GM13977 (cell line): ENCODE measurements around the gene TGFB3.

ENCODE experiments used
- DNase-seq: peaks from one replicate; pipeline ENCODE4 v3.0.0; 2012; ENCODE audit warnings: low spot score
- CTCF ChIP-seq: IDR thresholded peaks from 2 replicates; pipeline ENCODE4 v1.5.1; 2012; ENCODE audit warnings: mild to moderate bottlenecking, control low read depth; ENCODE audit not compliant: insufficient read depth; ENCODE audit errors: extremely low read depth, missing control alignments
- in situ Hi-C: fragments of 300-500 bp; cut with MboI; formaldehyde crosslinking; loops from one replicate; pipeline ENCODE4 v1.12.0; 2022; ENCODE audit warnings: low sequenced_read_pairs, low pct_unique_long_range_greater_than_20kb, mixed read lengths, inconsistent platforms; ENCODE audit not compliant: unreplicated experiment

Gene TGFB3

GRCh38 chr14:75946785-75947184 is 35.0 kb downstream of the TGFB3 start:
- no peak for TF ChIP-seq CTCF
- in situ Hi-C loops: no loop called here
- no peak for DNase-seq

GRCh38 chr14:75944607-75945241 is 37.1 kb downstream of the TGFB3 start:
- in situ Hi-C loops: no loop called here
- DNase-seq: no peak
- no peak for TF ChIP-seq CTCF

- no peak for TF ChIP-seq CTCF
- DNase-seq: no peak
Observed at GRCh38 chr14:75941030-75941429, 40.8 kb downstream of the TGFB3 start.

GRCh38 chr14:75939200-75939599 is 42.6 kb downstream of the TGFB3 start:
- TF ChIP-seq CTCF: no peak
- in situ Hi-C loops: no loop called here
- DNase-seq: no peak

More at GRCh38 chr14:75941030-75941429, 40.8 kb downstream of the TGFB3 start:
- in situ Hi-C loops: no loop called here

GRCh38 chr14:75934998-75935628 is 46.7 kb downstream of the TGFB3 start:
- TF ChIP-seq CTCF: no peak
- in situ Hi-C loops: no loop called here
- no peak for DNase-seq

GRCh38 chr14:75933712-75934296 is 48.0 kb downstream of the TGFB3 start:
- no peak for DNase-seq
- no peak for TF ChIP-seq CTCF
- in situ Hi-C loops: no loop called here
